ENCODE results near the gene NAE1.
A peak's percentile ranks its signal among the peaks of the same experiment; 100 is the strongest.

The NAE1 gene

GRCh38 chr16:66850115-66850815, 19.5 kb upstream of the NAE1 start:
- DNase-seq (ENCODE audit: low spot score) = no peak

DNA sequence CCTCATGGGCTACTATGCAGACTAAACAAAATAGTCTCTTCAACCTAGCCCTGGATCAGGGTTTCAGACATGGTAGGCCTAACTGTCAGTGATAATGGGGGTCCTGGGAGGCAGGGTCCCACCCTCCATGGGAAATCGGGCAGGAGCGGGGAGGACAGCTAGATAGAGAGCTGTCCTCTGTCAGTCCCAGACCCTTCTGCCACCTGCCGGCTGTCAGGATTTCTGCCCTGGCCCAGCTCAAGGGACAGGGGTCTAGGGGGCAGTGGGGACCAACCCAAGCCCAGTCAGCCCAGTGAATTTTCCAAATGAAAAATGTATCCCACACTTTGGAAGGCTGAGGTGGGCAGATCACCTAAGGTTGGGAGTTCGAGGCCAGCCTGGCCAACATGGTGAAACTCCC, 18.8 kb upstream of the NAE1 start:
- DNase-seq (ENCODE audit: low spot score) = no peak

GRCh38 chr16:66849021-66849420, 18.2 kb upstream of the NAE1 start:
- no peak for DNase-seq (ENCODE audit: low spot score)

- DNase-seq (ENCODE audit: low spot score) = no peak
These were observed 17.4 kb upstream of the NAE1 start for GRCh38 chr16:66848172-66848571.

DNA sequence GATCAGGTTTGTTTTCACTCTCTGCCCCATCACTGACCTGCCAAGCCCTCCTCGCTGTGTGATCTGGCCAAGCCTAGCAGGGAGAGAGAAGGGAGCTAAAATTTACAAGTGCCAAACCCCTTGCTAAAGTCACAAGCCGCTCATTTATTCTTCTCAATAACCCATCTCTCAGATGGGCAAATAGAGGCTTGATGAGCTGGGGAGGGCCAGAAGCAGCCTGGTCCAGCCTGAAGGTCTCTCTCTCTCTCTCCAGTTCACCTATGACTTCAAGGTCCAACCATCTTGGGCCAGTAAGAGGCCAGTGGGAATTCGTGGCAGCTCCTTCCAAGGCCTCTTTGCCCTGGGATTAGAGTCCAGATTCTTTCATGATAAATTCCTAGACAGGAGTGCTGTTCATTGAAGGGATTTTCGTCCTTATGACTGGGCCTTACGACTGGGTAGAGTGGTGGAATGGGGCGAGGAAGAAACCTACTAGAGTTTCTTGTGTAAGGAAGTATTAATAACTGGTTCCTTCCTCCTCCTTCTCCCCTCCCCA, 16.8 kb upstream of the NAE1 start:
- no peak for DNase-seq (ENCODE audit: low spot score)

GRCh38 chr16:66846831-66847230, 16.1 kb upstream of the NAE1 start:
- no peak for DNase-seq (ENCODE audit: low spot score)

DNA sequence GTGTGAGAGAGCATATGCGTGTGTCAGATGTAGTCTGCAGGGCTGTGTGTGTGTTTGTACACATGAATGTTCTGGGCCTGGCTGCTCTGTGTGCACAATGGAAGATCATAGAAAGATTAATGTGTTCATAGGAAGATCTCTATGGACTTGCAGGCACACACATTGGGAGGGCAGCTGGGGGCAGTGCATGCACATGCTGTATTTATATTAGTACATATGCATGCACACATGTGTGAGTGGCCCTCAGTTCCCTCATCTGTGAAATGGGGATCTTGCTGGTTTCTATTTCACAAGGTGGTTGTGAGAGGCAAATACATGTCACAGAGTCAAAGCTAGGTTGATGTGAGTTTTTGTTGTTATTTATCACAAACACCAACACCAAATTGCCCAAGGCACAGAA, 15.5 kb upstream of the NAE1 start:
- no peak for DNase-seq (ENCODE audit: low spot score)

DNA sequence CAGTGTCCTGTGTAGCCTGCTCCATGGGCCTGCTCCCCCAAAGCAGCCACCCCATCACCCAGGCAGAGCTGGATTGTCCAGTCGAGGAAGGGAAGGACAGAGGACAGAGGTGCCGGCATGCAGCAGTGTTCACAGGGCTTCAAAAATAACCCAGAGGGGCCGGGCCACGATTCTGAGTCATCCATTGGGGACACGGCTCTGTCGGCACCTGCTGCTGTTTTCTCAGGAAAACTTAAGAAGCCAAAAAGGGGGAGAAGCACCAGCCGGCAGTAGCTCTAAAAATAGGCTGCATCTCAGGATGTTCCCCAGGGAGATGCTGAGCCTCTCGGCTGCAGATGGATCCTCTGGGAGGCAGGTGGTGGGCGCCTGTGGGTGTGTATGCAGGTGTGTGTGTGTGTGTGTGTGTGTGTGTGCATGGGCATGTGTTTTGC, 15.0 kb upstream of the NAE1 start:
- no peak for DNase-seq (ENCODE audit: low spot score)

DNA sequence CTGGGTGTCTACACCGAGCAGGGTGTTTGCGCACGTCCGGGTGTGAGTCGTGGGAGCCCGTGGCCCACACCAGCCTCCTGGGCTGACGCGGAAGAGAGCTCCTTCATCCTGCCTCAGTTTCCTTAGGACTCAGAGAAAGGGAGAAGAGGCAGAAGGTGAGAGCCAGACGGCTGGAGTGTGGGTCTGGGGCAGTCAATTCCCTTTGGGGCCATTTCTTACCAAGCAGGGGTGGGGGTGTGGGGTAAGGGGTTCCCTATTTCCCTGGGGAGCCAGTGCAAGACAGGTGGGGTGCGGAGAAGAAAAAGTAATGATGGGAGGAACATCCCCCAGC, 14.3 kb upstream of the NAE1 start:
- DNase-seq (ENCODE audit: low spot score) = no peak

- peak; percentile 40 for DNase-seq (ENCODE audit: low spot score)
These were observed 13.7 kb upstream of the NAE1 start, which contains the start of gene CA7 for GRCh38 chr16:66844342-66845079. Gene CA7, plus strand, starts transcription at chr16:66844414. Its CDS starts 74 bp downstream, at chr16:66844488.

DNA sequence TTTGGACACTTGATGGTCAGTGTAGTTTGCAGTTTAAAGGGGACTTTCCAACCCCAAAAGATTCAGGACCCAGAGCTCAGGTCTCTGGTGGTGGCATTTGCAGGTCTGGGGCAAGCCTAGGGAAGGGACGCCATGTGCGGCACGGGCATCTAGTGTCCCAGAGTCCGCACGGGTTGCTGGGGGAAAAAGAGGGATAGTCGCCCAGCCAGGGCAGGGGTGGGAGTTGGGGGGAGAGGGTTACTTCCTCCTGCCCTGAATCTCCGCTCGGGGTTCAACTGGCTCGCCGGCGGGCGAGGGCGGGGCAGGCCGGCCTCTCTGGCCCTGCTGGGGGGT, 13.2 kb upstream of the NAE1 start:
- no peak for DNase-seq (ENCODE audit: low spot score)

- DNase-seq (ENCODE audit: low spot score) = no peak
These were observed 12.4 kb upstream of the NAE1 start for GRCh38 chr16:66843191-66843590.

- peak; percentile 29 for DNase-seq (ENCODE audit: low spot score)
These were observed 12.0 kb upstream of the NAE1 start for GRCh38 chr16:66842765-66843164.

DNA sequence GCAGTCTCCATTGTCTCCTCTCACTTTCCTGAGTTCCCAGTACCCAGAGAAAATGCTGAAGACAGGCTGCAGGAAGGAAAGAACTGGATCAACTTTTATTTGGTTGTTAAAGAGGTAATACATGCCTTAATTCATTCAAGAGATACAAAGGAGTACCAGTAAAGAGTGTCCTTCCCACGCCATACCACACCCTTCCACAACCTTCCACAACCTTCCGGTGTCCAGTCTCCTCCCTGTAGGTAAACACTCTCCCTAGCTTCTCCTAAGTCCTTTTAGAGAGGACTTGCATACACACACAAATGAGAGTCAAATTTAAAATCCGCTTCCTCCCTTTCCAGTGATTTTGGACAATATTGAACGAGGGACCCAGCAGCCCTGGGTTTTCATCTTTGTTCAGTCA, 10.6 kb upstream of the NAE1 start:
- DNase-seq (ENCODE audit: low spot score) = no peak

DNA sequence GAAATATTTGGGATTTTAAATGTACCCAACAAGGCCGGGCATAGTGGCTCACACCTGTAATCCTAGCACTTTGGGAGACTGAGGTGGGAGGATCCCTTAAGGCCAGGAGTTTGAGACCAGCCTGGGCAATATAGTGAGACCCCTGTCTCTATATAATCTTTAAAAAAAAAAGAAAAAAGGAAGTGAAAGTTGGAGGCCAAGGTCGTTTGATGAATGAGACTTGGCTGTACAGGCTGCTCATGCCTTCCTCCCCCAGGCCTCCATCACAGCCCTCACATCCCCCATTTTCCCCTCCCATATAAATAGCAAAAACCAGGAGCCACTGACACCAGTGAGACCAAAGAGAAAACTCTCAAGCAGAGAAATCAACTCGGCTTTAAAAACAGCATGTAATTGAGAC, 10.1 kb upstream of the NAE1 start:
- no peak for DNase-seq (ENCODE audit: low spot score)

DNA sequence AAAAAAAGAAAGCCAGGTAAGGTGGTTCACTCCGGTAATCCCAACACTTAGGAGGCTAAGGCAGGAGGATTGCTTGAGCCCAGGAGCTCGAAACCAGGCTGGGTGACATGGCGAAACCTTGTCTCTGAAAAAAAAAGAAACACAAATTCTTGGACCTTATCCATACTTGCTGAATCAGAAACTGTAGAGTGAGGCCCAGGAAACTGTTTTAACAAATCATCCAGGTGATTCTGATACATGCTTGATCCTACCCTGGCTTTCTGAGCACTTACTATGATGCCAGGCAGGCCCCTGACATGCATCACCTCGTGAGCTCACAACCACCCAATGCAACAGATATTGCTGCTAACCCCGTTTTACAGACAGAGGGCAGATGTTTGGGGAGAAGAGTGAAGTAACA, 4.0 kb upstream of the NAE1 start:
- DNase-seq (ENCODE audit: low spot score) = no peak

GRCh38 chr16:66832661-66833305, 2.0 kb upstream of the NAE1 start:
- no peak for DNase-seq (ENCODE audit: low spot score)

DNA sequence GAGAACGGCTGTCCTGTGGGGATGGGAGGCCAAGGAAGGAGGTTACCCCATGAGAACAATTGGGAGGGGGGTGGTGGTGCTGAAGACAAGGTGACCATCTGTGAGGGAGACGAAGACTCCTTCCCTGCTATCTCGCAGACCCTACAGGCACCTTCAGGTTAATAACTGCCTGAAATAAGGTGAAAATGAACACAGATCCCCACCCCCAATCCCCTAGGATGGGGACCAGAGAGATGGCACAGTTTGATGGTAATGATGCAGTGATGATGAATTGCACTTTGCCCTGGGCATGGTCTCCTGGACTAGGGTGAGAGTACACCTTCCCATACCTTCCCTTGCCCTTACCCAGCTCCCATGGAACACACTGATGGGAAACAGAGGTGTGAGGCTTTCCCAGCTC, 1.4 kb upstream of the NAE1 start:
- DNase-seq (ENCODE audit: low spot score) = no peak

GRCh38 chr16:66824006-66824405, 6.8 kb downstream of the NAE1 start:
- DNase-seq (ENCODE audit: low spot score) = no peak

- DNase-seq (ENCODE audit: low spot score) = no peak
These were observed 16.0 kb downstream of the NAE1 start for GRCh38 chr16:66814734-66815133.

GRCh38 chr16:66811043-66811442, 19.7 kb downstream of the NAE1 start:
- DNase-seq (ENCODE audit: low spot score) = no peak

GRCh38 chr16:66810391-66810790, 20.4 kb downstream of the NAE1 start:
- no peak for DNase-seq (ENCODE audit: low spot score)

DNA sequence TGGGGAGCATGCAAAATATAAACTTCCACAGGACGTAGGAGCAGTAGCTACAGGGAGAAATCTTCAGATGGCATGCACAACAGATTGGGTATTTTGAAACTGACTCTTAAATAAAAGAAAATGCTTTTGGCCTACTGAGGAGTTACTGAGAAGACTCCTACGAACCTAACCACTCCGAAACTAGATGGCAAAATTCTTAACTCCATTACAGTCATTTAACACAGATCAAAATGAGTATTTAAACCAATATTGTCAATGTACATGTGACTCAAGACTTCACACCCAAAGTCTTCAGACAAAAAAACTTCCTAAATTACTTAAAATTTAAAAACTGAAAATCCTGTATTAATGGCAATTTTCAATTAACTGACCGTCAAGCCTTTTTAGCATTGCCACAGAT, 21.0 kb downstream of the NAE1 start:
- no peak for DNase-seq (ENCODE audit: low spot score)
